ENCODE data around the gene PNMA8C. TPM values are rescaled to one million over a fixed set of nuclear protein-coding genes. Genes with fewer than 3 reads are reported as not detected.
A peak's percentile ranks its signal among the peaks of the same experiment; 100 is the strongest.

Gene PNMA8C
- polyA plus RNA-seq, 1 of the 3 experiments (the other 2 are of a cell fraction) = 1.3 TPM

DNA sequence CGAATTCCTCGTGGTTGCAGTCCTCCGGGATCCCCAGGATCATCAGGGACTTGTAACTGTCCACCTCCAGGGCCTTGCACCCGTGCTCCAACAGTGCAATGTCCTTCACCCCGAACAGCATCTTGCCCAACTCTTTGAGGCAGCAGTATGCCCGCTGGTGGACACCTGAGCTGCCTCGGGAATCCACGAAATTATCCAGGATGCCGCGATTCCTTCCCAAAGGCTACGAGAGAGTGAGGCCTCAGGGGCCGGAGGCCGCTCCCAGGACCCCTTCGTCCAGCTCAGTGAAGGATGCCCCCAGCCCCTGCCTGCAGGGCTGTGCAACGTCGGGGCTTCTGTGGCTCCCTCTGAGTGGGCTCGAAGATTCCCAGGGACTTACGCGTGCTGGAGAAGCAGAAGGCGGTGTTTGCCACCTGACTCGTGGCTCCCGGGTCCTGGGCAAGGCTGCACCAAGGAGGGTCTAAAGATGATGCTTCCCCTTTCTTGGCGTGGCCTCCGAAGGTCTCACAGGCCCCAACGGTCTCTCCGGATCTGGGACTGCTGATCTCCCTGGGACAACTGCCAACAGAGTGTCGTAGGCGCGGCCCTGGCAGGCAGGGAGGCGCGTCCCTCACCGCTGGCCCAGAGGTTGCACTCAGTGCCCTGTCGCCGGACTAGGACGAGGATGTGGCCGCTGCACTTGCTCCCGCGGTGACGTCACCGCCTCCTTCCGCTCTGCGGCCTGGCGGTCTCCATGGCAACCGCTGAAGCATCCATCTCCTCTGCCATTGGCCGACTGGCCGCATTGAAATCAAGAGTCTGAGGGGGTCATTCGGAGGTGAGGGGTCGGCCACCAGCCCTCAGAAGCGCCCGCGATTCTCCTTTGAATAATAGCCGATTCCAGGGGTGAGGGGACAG, at the start of gene PNMA8C (continued):
- TF ChIP-seq, protein P1, sequence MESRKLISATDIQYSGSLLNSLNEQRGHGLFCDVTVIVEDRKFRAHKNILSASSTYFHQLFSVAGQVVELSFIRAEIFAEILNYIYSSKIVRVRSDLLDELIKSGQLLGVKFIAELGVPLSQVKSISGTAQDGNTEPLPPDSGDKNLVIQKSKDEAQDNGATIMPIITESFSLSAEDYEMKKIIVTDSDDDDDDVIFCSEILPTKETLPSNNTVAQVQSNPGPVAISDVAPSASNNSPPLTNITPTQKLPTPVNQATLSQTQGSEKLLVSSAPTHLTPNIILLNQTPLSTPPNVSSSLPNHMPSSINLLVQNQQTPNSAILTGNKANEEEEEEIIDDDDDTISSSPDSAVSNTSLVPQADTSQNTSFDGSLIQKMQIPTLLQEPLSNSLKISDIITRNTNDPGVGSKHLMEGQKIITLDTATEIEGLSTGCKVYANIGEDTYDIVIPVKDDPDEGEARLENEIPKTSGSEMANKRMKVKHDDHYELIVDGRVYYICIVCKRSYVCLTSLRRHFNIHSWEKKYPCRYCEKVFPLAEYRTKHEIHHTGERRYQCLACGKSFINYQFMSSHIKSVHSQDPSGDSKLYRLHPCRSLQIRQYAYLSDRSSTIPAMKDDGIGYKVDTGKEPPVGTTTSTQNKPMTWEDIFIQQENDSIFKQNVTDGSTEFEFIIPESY (IDR thresholded peaks at IDR 0.05; ENCODE audit: borderline replicate concordance, low read depth) = no peak
- TF ChIP-seq, protein P2, sequence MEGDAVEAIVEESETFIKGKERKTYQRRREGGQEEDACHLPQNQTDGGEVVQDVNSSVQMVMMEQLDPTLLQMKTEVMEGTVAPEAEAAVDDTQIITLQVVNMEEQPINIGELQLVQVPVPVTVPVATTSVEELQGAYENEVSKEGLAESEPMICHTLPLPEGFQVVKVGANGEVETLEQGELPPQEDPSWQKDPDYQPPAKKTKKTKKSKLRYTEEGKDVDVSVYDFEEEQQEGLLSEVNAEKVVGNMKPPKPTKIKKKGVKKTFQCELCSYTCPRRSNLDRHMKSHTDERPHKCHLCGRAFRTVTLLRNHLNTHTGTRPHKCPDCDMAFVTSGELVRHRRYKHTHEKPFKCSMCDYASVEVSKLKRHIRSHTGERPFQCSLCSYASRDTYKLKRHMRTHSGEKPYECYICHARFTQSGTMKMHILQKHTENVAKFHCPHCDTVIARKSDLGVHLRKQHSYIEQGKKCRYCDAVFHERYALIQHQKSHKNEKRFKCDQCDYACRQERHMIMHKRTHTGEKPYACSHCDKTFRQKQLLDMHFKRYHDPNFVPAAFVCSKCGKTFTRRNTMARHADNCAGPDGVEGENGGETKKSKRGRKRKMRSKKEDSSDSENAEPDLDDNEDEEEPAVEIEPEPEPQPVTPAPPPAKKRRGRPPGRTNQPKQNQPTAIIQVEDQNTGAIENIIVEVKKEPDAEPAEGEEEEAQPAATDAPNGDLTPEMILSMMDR (IDR thresholded peaks at IDR 0.05) = no peak
- peak; percentile 42; the same call in 1 of the 2 replicates for TF ChIP-seq RCOR1 (IDR thresholded peaks at IDR 0.05; ENCODE audit: low read length)
- TF ChIP-seq SIN3A (IDR thresholded peaks at IDR 0.05; ENCODE audit: borderline replicate concordance, low read depth, low read length) = no peak

DNA sequence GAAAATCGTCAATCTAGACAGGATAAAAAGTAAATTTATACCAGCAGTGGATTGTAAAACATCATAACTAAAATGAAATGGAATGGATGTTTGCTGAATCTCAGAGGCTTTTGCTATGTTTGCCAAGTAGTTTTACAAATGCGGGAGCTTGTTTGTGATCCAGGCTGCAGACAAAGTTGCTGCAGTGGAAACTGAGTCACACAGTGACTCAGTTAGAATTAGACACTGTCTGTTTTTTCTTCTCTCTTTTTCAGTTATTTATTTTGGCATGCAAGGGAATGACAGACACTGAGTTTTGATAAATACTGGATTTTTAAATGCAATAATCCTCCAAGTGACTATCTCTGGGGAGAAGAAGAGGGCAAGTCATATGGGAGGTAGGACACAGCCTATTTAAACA, 47.2 kb upstream of the PNMA8C start:
- H3K27ac ChIP-seq (ENCODE audit: low read depth in 2 of 2, low read length in 1 of 2) = peak overlapping the region in 1 of 2 experiments; percentile 44; a peak in 2 of 4 replicates
- H3K27me3 ChIP-seq (ENCODE audit: insufficient read depth) = no peaks in the 10 kb centered on the region
- no peaks in the 10 kb centered on the region for H3K9me3 ChIP-seq
- ChIA-PET CTCF (interaction anchor here (0.9 to 24.7 kb wide), 4 partner anchors 13 to 196 kb away, joined by 3 to 463 read pairs (median 6); no protein-coding TSS in a partner anchor), POLR2A (no interaction called here)
- H3K4me1 ChIP-seq (ENCODE audit: control insufficient read depth in 1 of 2, insufficient read depth in 2 of 2, low read depth in 1 of 2, low read length in 1 of 2) = peaks cover 8 to 14% of the 10 kb centered on the region in 2 experiments; a peak in 2 of 4 replicates
- H2AFZ ChIP-seq (ENCODE audit: low read depth) = no peak overlapping the region; the same call in 1 of the 2 replicates
- H4K20me1 ChIP-seq (ENCODE audit: insufficient read depth) = no peaks in the 10 kb centered on the region
- peaks cover 25% of the 10 kb centered on the region for H3F3A ChIP-seq (replicated peaks; ENCODE audit: insufficient read depth)
- TF ChIP-seq NFIC (IDR thresholded peaks at IDR 0.05; ENCODE audit: borderline replicate concordance) (0 out of 2 replicates have a peak, but pooled peaks have one; percentile 10), POLR2AphosphoS5 (IDR thresholded peaks at IDR 0.05; ENCODE audit: low read depth, low read length) (no peak), TCF12 (IDR thresholded peaks at IDR 0.05) (peak; percentile 24; the same call in 1 of the 2 replicates)
- TF ChIP-seq, protein P3, sequence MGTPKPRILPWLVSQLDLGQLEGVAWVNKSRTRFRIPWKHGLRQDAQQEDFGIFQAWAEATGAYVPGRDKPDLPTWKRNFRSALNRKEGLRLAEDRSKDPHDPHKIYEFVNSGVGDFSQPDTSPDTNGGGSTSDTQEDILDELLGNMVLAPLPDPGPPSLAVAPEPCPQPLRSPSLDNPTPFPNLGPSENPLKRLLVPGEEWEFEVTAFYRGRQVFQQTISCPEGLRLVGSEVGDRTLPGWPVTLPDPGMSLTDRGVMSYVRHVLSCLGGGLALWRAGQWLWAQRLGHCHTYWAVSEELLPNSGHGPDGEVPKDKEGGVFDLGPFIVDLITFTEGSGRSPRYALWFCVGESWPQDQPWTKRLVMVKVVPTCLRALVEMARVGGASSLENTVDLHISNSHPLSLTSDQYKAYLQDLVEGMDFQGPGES (IDR thresholded peaks at IDR 0.05; ENCODE audit: low read depth, low read length) = no peak
- 39% methylated on average over 2 of the region's 2 CpGs for WGBS (ENCODE audit: low lambda C conversion rate)
- H3K36me3 ChIP-seq (replicated peaks in 1 of 2; ENCODE audit: control insufficient read depth in 1 of 2, insufficient read depth in 2 of 2, low read length in 1 of 2) = no peaks in the 10 kb centered on the region
- H3K9ac ChIP-seq = no peak overlapping the region
- no peak for DNase-seq
- no peaks in the 10 kb centered on the region for H3K79me2 ChIP-seq (ENCODE audit: insufficient read depth)
- 0 out of 2 replicates have a peak overlapping the region, but pooled peaks have one; percentile 28 for H3K4me2 ChIP-seq
- H3K9me2 ChIP-seq = no peaks in the 10 kb centered on the region
- no peak overlapping the region for H3K4me3 ChIP-seq (ENCODE audit: low read depth in 2 of 2, low read length in 1 of 2)

Data from SK-N-SH (cell line).